Smooth muscle cell (in vitro differentiated cells): ENCODE results near the gene ARID3B. TPM values are rescaled to one million over a fixed set of nuclear protein-coding genes. Genes with fewer than 3 reads are reported as not detected.
A peak's percentile ranks its signal among the peaks of the same experiment; 100 is the strongest.

Source experiments
- DNase-seq: peaks from one replicate; lab custom pipeline; 2025; ENCODE audit not compliant: unreplicated experiment; lab: John Stamatoyannopoulos, UW
- H2AFZ ChIP-seq: fragments of 200-600 bp; sonication (generic); 2 replicates; pipeline ENCODE4 v1.6.0; 2016; ENCODE audit warnings: antibody characterized with exemption, low read depth, mild to moderate bottlenecking
- H3F3A ChIP-seq: fragments of 200-600 bp; sonication (generic); 2 replicates; pipeline ENCODE4 v1.6.0; 2017; ENCODE audit warnings: antibody characterized with exemption, low read depth
- H3K27ac ChIP-seq: fragments of 200-600 bp; sonication (generic); 2 replicates; pipeline ENCODE4 v1.5.1; 2016; ENCODE audit warnings: low read depth, mild to moderate bottlenecking
- H3K27me3 ChIP-seq: fragments of 200-600 bp; sonication (generic); 2 replicates; pipeline ENCODE4 v1.6.1; 2016; ENCODE audit warnings: low read depth, mild to moderate bottlenecking
- H3K36me3 ChIP-seq: fragments of 200-600 bp; sonication (generic); 2 replicates; pipeline ENCODE4 v1.5.1; 2016; ENCODE audit warnings: low read depth
- H3K4me1 ChIP-seq: fragments of 200-600 bp; sonication (generic); 2 replicates; pipeline ENCODE4 v1.5.1; 2016; ENCODE audit warnings: low read depth
- H3K4me2 ChIP-seq: fragments of 200-600 bp; sonication (generic); 2 replicates; pipeline ENCODE4 v1.6.0; 2016; ENCODE audit warnings: mild to moderate bottlenecking
- H3K4me3 ChIP-seq: fragments of 200-600 bp; sonication (generic); 2 replicates; pipeline ENCODE4 v1.5.1; 2016; ENCODE audit warnings: mild to moderate bottlenecking
- H3K79me2 ChIP-seq: fragments of 200-600 bp; sonication (generic); 2 replicates; pipeline ENCODE4 v1.6.0; 2016; ENCODE audit warnings: low read depth, mild to moderate bottlenecking
- H3K9ac ChIP-seq: fragments of 200-600 bp; sonication (generic); 2 replicates; pipeline ENCODE4 v1.6.0; 2016; ENCODE audit warnings: low read depth
- H3K9me3 ChIP-seq: fragments of 200-600 bp; sonication (generic); replicated peaks from 2 replicates; pipeline ENCODE4 v1.5.1; 2016; ENCODE audit warnings: low read depth
- H4K20me1 ChIP-seq: fragments of 200-600 bp; sonication (generic); 2 replicates; pipeline ENCODE4 v1.6.0; 2016; ENCODE audit warnings: low read depth
- CTCF ChIP-seq: fragments of 200-600 bp; sonication (generic); IDR thresholded peaks from 2 replicates; pipeline ENCODE4 v1.5.1; 2017; ENCODE audit warnings: borderline replicate concordance, mild to moderate bottlenecking, antibody characterized with exemption; ENCODE audit not compliant: insufficient read depth, poor library complexity, severe bottlenecking
- WGBS: methylation state at CpG from one replicate; pipeline ENCODE4 v1.1.7; 2016; ENCODE audit warnings: low lambda C conversion rate; 5-methylcytosine and 5-hydroxymethylcytosine counted together
- polyA plus RNA-seq: library from polyadenylated mRNA; unstranded; fragments of >200 nt; fragmentation: Nextera tagmentation; extraction: Ambion mirVana; gene quantifications from 2 replicates; pipeline ENCODE4 v1.2.1, GENCODE V29; 2016
- total RNA-seq: library from RNA; depleted of rRNA; stranded (reverse); fragments of >200 nt; gene quantifications from 2 replicates; pipeline ENCODE4 v1.2.3, GENCODE V29; 2014

The ARID3B gene
- total and polyA plus RNA-seq, 2 experiments from 2014 or later = 7.2 to 7.7 TPM

- no peak overlapping the region for H3K9ac ChIP-seq
- no peaks in the 10 kb centered on the region for H3K27me3 ChIP-seq
- H4K20me1 ChIP-seq = no peaks in the 10 kb centered on the region
- no peak overlapping the region for H3K27ac ChIP-seq
- H2AFZ ChIP-seq = no peak overlapping the region
- H3K4me2 ChIP-seq = no peak overlapping the region
- no peak for DNase-seq
- no peak for TF ChIP-seq CTCF
- no peaks in the 10 kb centered on the region for H3F3A ChIP-seq
- H3K9me3 ChIP-seq = no peaks in the 10 kb centered on the region
- H3K4me3 ChIP-seq = no peak overlapping the region
- H3K36me3 ChIP-seq = no peaks in the 10 kb centered on the region
- no peaks in the 10 kb centered on the region for H3K4me1 ChIP-seq
- H3K79me2 ChIP-seq = no peaks in the 10 kb centered on the region
Measured at GRCh38 chr15:74517096-74517495, 23.9 kb upstream of the ARID3B start.

GRCh38 chr15:74519311-74519710 is 21.7 kb upstream of the ARID3B start:
- no peak overlapping the region for H3K27ac ChIP-seq
- WGBS = 84% methylated on average over 4 of the region's 4 CpGs
- DNase-seq = no peak

GRCh38 chr15:74520407-74520806 is 20.6 kb upstream of the ARID3B start:
- no peaks in the 10 kb centered on the region for H3K79me2 ChIP-seq
- no peak overlapping the region for H3K27ac ChIP-seq
- no peak for DNase-seq
- H3F3A ChIP-seq = no peaks in the 10 kb centered on the region
- H3K4me3 ChIP-seq = no peak overlapping the region
- no peak overlapping the region for H3K9ac ChIP-seq
- H3K4me1 ChIP-seq = no peaks in the 10 kb centered on the region
- H2AFZ ChIP-seq = no peak overlapping the region
- no peak for TF ChIP-seq CTCF
- WGBS = 96% methylated on average over 4 of the region's 4 CpGs
- no peaks in the 10 kb centered on the region for H4K20me1 ChIP-seq
- H3K27me3 ChIP-seq = no peaks in the 10 kb centered on the region
- no peaks in the 10 kb centered on the region for H3K9me3 ChIP-seq
- H3K36me3 ChIP-seq = no peaks in the 10 kb centered on the region
- H3K4me2 ChIP-seq = no peak overlapping the region

More at GRCh38 chr15:74519311-74519710, 21.7 kb upstream of the ARID3B start:
- Histone ChIP-seq H4K20me1 (no peaks in the 10 kb centered on the region), H3K9me3 (no peaks in the 10 kb centered on the region), H3K4me3 (no peak overlapping the region), H3K4me1 (no peaks in the 10 kb centered on the region), H2AFZ (no peak overlapping the region), H3K79me2 (no peaks in the 10 kb centered on the region), H3K27me3 (no peaks in the 10 kb centered on the region), H3K9ac (no peak overlapping the region), H3F3A (no peaks in the 10 kb centered on the region), H3K36me3 (no peaks in the 10 kb centered on the region), H3K4me2 (no peak overlapping the region)
- TF ChIP-seq CTCF = no peak

- no peaks in the 10 kb centered on the region for H4K20me1 ChIP-seq
- H3K9me3 ChIP-seq = no peaks in the 10 kb centered on the region
- H3K4me1 ChIP-seq = no peaks in the 10 kb centered on the region
- DNase-seq = no peak
- no peaks in the 10 kb centered on the region for H3K27me3 ChIP-seq
- H3K4me2 ChIP-seq = no peak overlapping the region
- H3K27ac ChIP-seq = peak overlapping the region; percentile 52
- H3K36me3 ChIP-seq = no peaks in the 10 kb centered on the region
- H3K4me3 ChIP-seq = no peak overlapping the region
- H3K79me2 ChIP-seq = no peaks in the 10 kb centered on the region
- no peak for TF ChIP-seq CTCF
- H3K9ac ChIP-seq = no peak overlapping the region
- no peak overlapping the region for H2AFZ ChIP-seq
- H3F3A ChIP-seq = no peaks in the 10 kb centered on the region
Measured at GRCh38 chr15:74523982-74524381, 17.0 kb upstream of the ARID3B start.
